H9 (cell line): ENCODE measurements around the gene CDH13. TPM values are rescaled to one million over a fixed set of nuclear protein-coding genes. Genes with fewer than 3 reads are reported as not detected.

ENCODE experiments used
- DNase-seq: peaks from one replicate; pipeline ENCODE4 v3.0.0-alpha.2; 2017
- H2AFZ ChIP-seq: one replicate; pipeline ENCODE4 v1.6.1; 2013; ENCODE audit warnings: mild to moderate bottlenecking, low read length, control low read depth, moderate library complexity
- H2AK5ac ChIP-seq: 2 replicates; pipeline ENCODE4 v1.6.1; 2013; ENCODE audit warnings: low read length, control low read depth, mixed read lengths; ENCODE audit not compliant: insufficient read length
- H2BK120ac ChIP-seq: one replicate; pipeline ENCODE4 v1.6.1; 2013; ENCODE audit warnings: low read depth, mild to moderate bottlenecking, low read length, control low read depth, inconsistent platforms; ENCODE audit not compliant: poor library complexity, severe bottlenecking
- H2BK12ac ChIP-seq: 2 replicates; pipeline ENCODE4 v1.6.1; 2013; ENCODE audit warnings: low read length, control low read depth, mixed read lengths, low read depth; ENCODE audit not compliant: insufficient read length
- H2BK15ac ChIP-seq: 2 replicates; pipeline ENCODE4 v1.6.1; 2013; ENCODE audit warnings: low read depth, low read length, control low read depth
- H2BK20ac ChIP-seq: one replicate; pipeline ENCODE4 v1.6.1; 2013; ENCODE audit warnings: low read depth, mild to moderate bottlenecking, low read length, control low read depth, inconsistent platforms; ENCODE audit not compliant: poor library complexity, severe bottlenecking
- H2BK5ac ChIP-seq: 2 replicates; pipeline ENCODE4 v1.6.1; 2013; ENCODE audit warnings: low read length, control low read depth, mixed read lengths; ENCODE audit not compliant: insufficient read length
- H3K14ac ChIP-seq: 2 replicates; pipeline ENCODE4 v1.6.1; 2013; ENCODE audit warnings: low read length, control low read depth; ENCODE audit not compliant: insufficient read depth
- H3K18ac ChIP-seq: 2 replicates; pipeline ENCODE4 v1.6.1; 2013; ENCODE audit warnings: low read depth, mild to moderate bottlenecking, mixed read lengths, low read length, control low read depth; ENCODE audit not compliant: insufficient read length
- H3K23ac ChIP-seq: 2 replicates; pipeline ENCODE4 v1.6.1; 2013; ENCODE audit warnings: low read length, control low read depth, mixed read lengths, low read depth; ENCODE audit not compliant: insufficient read length
- H3K23me2 ChIP-seq: 2 replicates; pipeline ENCODE4 v1.6.1; 2013; ENCODE audit warnings: low read depth, mild to moderate bottlenecking, mixed read lengths, low read length, control low read depth; ENCODE audit not compliant: insufficient read length, poor library complexity, severe bottlenecking
- H3K27ac ChIP-seq: 2 replicates; pipeline ENCODE4 v1.5.1; 2013; ENCODE audit warnings: low read length, control low read depth, mixed read lengths, low read depth; ENCODE audit not compliant: insufficient read length
- H3K27me3 ChIP-seq: 2 replicates; pipeline ENCODE4 v1.6.1; 2013; ENCODE audit warnings: low read length, control low read depth, inconsistent platforms; ENCODE audit not compliant: insufficient read depth
- H3K4ac ChIP-seq: 2 replicates; pipeline ENCODE4 v1.6.1; 2013; ENCODE audit warnings: low read depth, mild to moderate bottlenecking, control low read depth, inconsistent platforms, low read length, moderate library complexity
- H3K4me1 ChIP-seq: 2 replicates; pipeline ENCODE4 v1.6.1; 2013; ENCODE audit warnings: low read length, control low read depth, inconsistent platforms; ENCODE audit not compliant: insufficient read depth
- H3K4me2 ChIP-seq: 2 replicates; pipeline ENCODE4 v1.6.1; 2013; ENCODE audit warnings: low read length, control low read depth, mixed read lengths; ENCODE audit not compliant: insufficient read length, insufficient read depth
- H3K56ac ChIP-seq: 2 replicates; pipeline ENCODE4 v1.6.1; 2013; ENCODE audit warnings: low read depth, mild to moderate bottlenecking, mixed read lengths, low read length, control low read depth; ENCODE audit not compliant: insufficient read length
- H3K79me1 ChIP-seq: 2 replicates; pipeline ENCODE4 v1.6.1; 2013; ENCODE audit warnings: low read depth, mild to moderate bottlenecking, moderate library complexity, low read length, control low read depth, inconsistent platforms; ENCODE audit not compliant: insufficient read depth, poor library complexity, severe bottlenecking
- H3K79me2 ChIP-seq: 2 replicates; pipeline ENCODE4 v1.6.1; 2013; ENCODE audit warnings: low read length, control low read depth, inconsistent platforms; ENCODE audit not compliant: insufficient read depth
- H3K9ac ChIP-seq: 2 replicates; pipeline ENCODE4 v1.6.1; 2013; ENCODE audit warnings: low read length, control low read depth, mixed read lengths; ENCODE audit not compliant: insufficient read length; ENCODE audit errors: extremely low read depth
- H3K9me3 ChIP-seq: one replicate; pipeline ENCODE4 v1.6.1; 2013; ENCODE audit warnings: low read depth, low read length, inconsistent platforms; ENCODE audit not compliant: control insufficient read depth
- H3T11ph ChIP-seq: one replicate; pipeline ENCODE4 v1.6.1; 2013; ENCODE audit warnings: mild to moderate bottlenecking, low read length, control low read depth, inconsistent platforms
- H4K20me1 ChIP-seq: one replicate; pipeline ENCODE4 v1.6.1; 2013; ENCODE audit not compliant: control insufficient read depth, insufficient read length, insufficient read depth
- H4K5ac ChIP-seq: 2 replicates; pipeline ENCODE4 v1.6.1; 2013; ENCODE audit warnings: low read depth, mild to moderate bottlenecking, mixed read lengths, low read length, control low read depth; ENCODE audit not compliant: insufficient read length
- H4K8ac ChIP-seq: replicated peaks from 2 replicates; pipeline ENCODE4 v1.6.1; 2013; ENCODE audit warnings: low read length, control low read depth, mixed read lengths, low read depth; ENCODE audit not compliant: insufficient read length
- H4K91ac ChIP-seq: 2 replicates; pipeline ENCODE4 v1.6.1; 2013; ENCODE audit warnings: low read depth, mild to moderate bottlenecking, moderate library complexity, mixed read lengths, low read length, control low read depth; ENCODE audit not compliant: insufficient read length
- H3K27ac Mint-ChIP-seq, 3 experiments: 2 replicates in 2 of 3; 3 replicates in 1 of 3; pipeline ENCODE4 v1.8.0; 2020 to 2021; ENCODE audit warnings: mixed read lengths in 3 of 3, mild to moderate bottlenecking in 1 of 3, moderate library complexity in 1 of 3
- H3K27me3 Mint-ChIP-seq: 2 replicates; pipeline ENCODE4 v1.8.0; 2021; ENCODE audit warnings: low read depth, mild to moderate bottlenecking, moderate library complexity, mixed read lengths
- H3K36me3 Mint-ChIP-seq, 3 experiments: 2 replicates in 2 of 3; 3 replicates in 1 of 3; pipeline ENCODE4 v1.8.0; 2020 to 2021; ENCODE audit warnings: low read depth in 3 of 3, mixed read lengths in 3 of 3; ENCODE audit not compliant: insufficient read depth in 1 of 3
- H3K4me1 Mint-ChIP-seq, 2 experiments: 2 replicates each; pipeline ENCODE4 v1.8.0; 2020; ENCODE audit warnings: mixed read lengths in 2 of 2
- H3K4me3 Mint-ChIP-seq, 2 experiments: 2 replicates in 1 of 2; 3 replicates in 1 of 2; pipeline ENCODE4 v1.8.0; 2020 to 2021; ENCODE audit warnings: mild to moderate bottlenecking in 2 of 2, mixed read lengths in 2 of 2, moderate library complexity in 1 of 2
- H3K9me3 Mint-ChIP-seq, 2 experiments: 2 replicates in 1 of 2; 3 replicates in 1 of 2; pipeline ENCODE4 v1.8.0; 2020; ENCODE audit warnings: mild to moderate bottlenecking in 2 of 2, mixed read lengths in 2 of 2, moderate library complexity in 1 of 2
- WGBS: extraction: QIAGEN DNeasy Blood & Tissue Kit; methylation state at CpG from one replicate; pipeline ENCODE4 v1.1.7; 2013; ENCODE audit warnings: missing lambda C conversion rate, low lambda C conversion rate, mixed read lengths; ENCODE audit not compliant: insufficient read length; ENCODE audit errors: extremely low coverage; 5-methylcytosine and 5-hydroxymethylcytosine counted together
- total RNA-seq: library from RNA; stranded (reverse); gene quantifications from 2 replicates; pipeline ENCODE4 v1.2.1, GENCODE V29; 2021
- TF ChIP-seq, protein P1 (sequence below): fragments of 200-600 bp; sonication (generic); conservative IDR thresholded peaks from 3 replicates; pipeline ENCODE4 v1.8.0; 2021; ENCODE audit warnings: antibody characterized with exemption, mild to moderate bottlenecking

The CDH13 gene
- total RNA-seq, 1 experiment from 2014 or later: 1.5 TPM

DNA sequence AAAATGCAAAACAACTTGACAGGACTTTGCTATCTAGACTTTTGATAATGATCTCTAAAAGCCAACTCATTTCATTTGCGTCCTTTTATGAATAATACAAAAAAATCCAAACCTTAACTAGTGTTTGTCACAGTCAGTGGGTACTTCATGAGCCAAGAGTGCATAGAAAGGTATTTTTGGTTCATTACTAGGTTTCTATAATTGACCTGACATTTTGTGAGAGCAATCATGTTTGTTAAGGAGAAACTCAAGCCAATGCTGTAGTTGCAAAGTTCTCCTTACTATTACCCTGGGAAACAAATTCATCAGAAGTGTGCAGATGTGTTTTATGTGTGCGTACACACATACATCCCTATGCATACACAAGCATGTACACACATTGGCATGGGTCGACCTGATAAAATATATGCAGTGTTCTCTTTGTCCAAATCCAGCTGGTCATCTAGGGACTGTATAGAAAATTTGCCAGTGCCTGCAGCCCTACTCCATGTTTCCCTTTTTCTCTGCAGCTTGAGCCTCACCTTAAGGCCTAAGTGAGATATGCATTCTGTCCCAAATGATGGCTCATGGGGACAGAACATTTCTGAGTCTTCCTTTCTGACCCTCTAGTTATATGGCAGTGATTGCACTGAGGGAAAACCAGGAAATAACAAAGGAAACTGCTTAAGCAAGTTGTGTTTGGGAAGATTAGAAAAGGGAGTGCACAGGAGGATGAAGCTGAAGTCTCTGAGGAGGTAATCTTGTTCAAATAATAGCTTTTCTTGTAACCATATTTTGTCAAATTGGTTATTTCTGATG, 128.1 kb downstream of the CDH13 start:
- Mint-ChIP-seq H3K36me3 (no peaks in the 10 kb centered on the region), H3K9me3 (peaks cover 0 to 6% of the 10 kb centered on the region in 2 experiments; a peak in 1 of 5 replicates)

More for the DNA sequence above, 128.1 kb downstream of the CDH13 start:
- Histone ChIP-seq H3K23me2 (no peaks in the 10 kb centered on the region), H2BK20ac (no peak overlapping the region), H3T11ph (no peak overlapping the region), H3K9ac (no peak overlapping the region), H4K8ac (no peak overlapping the region), H2BK120ac (no peak overlapping the region), H4K5ac (no peak overlapping the region), H3K79me2 (no peaks in the 10 kb centered on the region), H2AK5ac (no peak overlapping the region), H4K20me1 (no peaks in the 10 kb centered on the region), H3K9me3 (no peaks in the 10 kb centered on the region), H2BK15ac (no peak overlapping the region), H3K18ac (no peak overlapping the region), H3K4me1 (no peaks in the 10 kb centered on the region; the same call in 1 of the 2 replicates), H3K4me2 (no peak overlapping the region), H2BK5ac (no peak overlapping the region), H3K79me1 (no peaks in the 10 kb centered on the region), H3K4ac (no peak overlapping the region), H3K27me3 (no peaks in the 10 kb centered on the region), H3K56ac (no peak overlapping the region), H3K14ac (no peak overlapping the region), H2AFZ (no peak overlapping the region), H4K91ac (no peak overlapping the region), H3K23ac (no peak overlapping the region), H2BK12ac (no peak overlapping the region), H3K27ac (no peak overlapping the region)
- peaks cover 23 to 24% of the 10 kb centered on the region in 2 experiments for H3K4me1 Mint-ChIP-seq
- TF ChIP-seq, protein P1, sequence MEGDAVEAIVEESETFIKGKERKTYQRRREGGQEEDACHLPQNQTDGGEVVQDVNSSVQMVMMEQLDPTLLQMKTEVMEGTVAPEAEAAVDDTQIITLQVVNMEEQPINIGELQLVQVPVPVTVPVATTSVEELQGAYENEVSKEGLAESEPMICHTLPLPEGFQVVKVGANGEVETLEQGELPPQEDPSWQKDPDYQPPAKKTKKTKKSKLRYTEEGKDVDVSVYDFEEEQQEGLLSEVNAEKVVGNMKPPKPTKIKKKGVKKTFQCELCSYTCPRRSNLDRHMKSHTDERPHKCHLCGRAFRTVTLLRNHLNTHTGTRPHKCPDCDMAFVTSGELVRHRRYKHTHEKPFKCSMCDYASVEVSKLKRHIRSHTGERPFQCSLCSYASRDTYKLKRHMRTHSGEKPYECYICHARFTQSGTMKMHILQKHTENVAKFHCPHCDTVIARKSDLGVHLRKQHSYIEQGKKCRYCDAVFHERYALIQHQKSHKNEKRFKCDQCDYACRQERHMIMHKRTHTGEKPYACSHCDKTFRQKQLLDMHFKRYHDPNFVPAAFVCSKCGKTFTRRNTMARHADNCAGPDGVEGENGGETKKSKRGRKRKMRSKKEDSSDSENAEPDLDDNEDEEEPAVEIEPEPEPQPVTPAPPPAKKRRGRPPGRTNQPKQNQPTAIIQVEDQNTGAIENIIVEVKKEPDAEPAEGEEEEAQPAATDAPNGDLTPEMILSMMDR: no peak
- H3K27ac Mint-ChIP-seq: no peak overlapping the region
- no peak for DNase-seq
- no peak overlapping the region for H3K4me3 Mint-ChIP-seq
- H3K27me3 Mint-ChIP-seq: no peaks in the 10 kb centered on the region
- WGBS: no CpG with 5 or more reads among the region's 3 CpGs
